ENCODE measurements around the gene MGAT2.
A peak's percentile ranks its signal among the peaks of the same experiment; 100 is the strongest.
"Not testable (repeated sequence)": the region's sequence is repeated elsewhere in the genome, so short reads cannot be mapped to it uniquely, and the experiment has no call there.

Gene MGAT2

GRCh38 chr14:49612671-49613070, 7.9 kb upstream of the MGAT2 start:
- DNase-seq (ENCODE audit: low spot score), result no peak

- DNase-seq (ENCODE audit: low spot score), result no peak
Observed at GRCh38 chr14:49614196-49614595, 6.4 kb upstream of the MGAT2 start.

GRCh38 chr14:49615776-49616175, 4.8 kb upstream of the MGAT2 start:
- no peak for DNase-seq (ENCODE audit: low spot score)

- DNase-seq (ENCODE audit: low spot score), result no peak
Observed at GRCh38 chr14:49617852-49618519, 2.6 kb upstream of the MGAT2 start.

GRCh38 chr14:49619273-49619672, 1.3 kb upstream of the MGAT2 start:
- not testable (repeated sequence) for DNase-seq (ENCODE audit: low spot score)

GRCh38 chr14:49619730-49620129, 869 bp upstream of the MGAT2 start:
- no peak for DNase-seq (ENCODE audit: low spot score)

GRCh38 chr14:49621114-49621881, 699 bp downstream of the MGAT2 start:
- DNase-seq (ENCODE audit: low spot score), result no peak

- DNase-seq (ENCODE audit: low spot score), result no peak
Observed at GRCh38 chr14:49622022-49622607, 1.5 kb downstream of the MGAT2 start.

- no peak for DNase-seq (ENCODE audit: low spot score)
Observed at GRCh38 chr14:49623387-49623786, 2.8 kb downstream of the MGAT2 start.

- peak; percentile 19 for DNase-seq (ENCODE audit: low spot score)
Observed at GRCh38 chr14:49623941-49624839, 3.6 kb downstream of the MGAT2 start.

- peak; percentile 82 for DNase-seq (ENCODE audit: low spot score)
Observed at GRCh38 chr14:49633640-49634546, 13.3 kb downstream of the MGAT2 start.

GRCh38 chr14:49634547-49635334, 14.1 kb downstream of the MGAT2 start, which contains the start of gene DNAAF2:
Gene DNAAF2 (minus strand): TSS chr14:49635244. CDS start chr14:49635149, 95 bp downstream.
- peak; percentile 44 for DNase-seq (ENCODE audit: low spot score)

GRCh38 chr14:49636866-49637265, 16.3 kb downstream of the MGAT2 start:
- no peak for DNase-seq (ENCODE audit: low spot score)

GRCh38 chr14:49637534-49638078, 17.0 kb downstream of the MGAT2 start:
- DNase-seq (ENCODE audit: low spot score), result no peak

- DNase-seq (ENCODE audit: low spot score), result no peak
Observed at GRCh38 chr14:49640540-49641417, 20.2 kb downstream of the MGAT2 start.

GRCh38 chr14:49641697-49642129, 21.1 kb downstream of the MGAT2 start:
- peak; percentile 56 for DNase-seq (ENCODE audit: low spot score)

GRCh38 chr14:49642163-49642562, 21.6 kb downstream of the MGAT2 start:
- no peak for DNase-seq (ENCODE audit: low spot score)

GRCh38 chr14:49653508-49653907, 32.9 kb downstream of the MGAT2 start:
- no peak for DNase-seq (ENCODE audit: low spot score)

GRCh38 chr14:49654511-49654910, 33.9 kb downstream of the MGAT2 start:
- DNase-seq (ENCODE audit: low spot score), result no peak
